ENCODE results near the gene CMIP. TPM values are rescaled to one million over a fixed set of nuclear protein-coding genes. Genes with fewer than 3 reads are reported as not detected.

The CMIP gene
- total RNA-seq, 1 donor from 2014 or later: 59.8 TPM

DNA sequence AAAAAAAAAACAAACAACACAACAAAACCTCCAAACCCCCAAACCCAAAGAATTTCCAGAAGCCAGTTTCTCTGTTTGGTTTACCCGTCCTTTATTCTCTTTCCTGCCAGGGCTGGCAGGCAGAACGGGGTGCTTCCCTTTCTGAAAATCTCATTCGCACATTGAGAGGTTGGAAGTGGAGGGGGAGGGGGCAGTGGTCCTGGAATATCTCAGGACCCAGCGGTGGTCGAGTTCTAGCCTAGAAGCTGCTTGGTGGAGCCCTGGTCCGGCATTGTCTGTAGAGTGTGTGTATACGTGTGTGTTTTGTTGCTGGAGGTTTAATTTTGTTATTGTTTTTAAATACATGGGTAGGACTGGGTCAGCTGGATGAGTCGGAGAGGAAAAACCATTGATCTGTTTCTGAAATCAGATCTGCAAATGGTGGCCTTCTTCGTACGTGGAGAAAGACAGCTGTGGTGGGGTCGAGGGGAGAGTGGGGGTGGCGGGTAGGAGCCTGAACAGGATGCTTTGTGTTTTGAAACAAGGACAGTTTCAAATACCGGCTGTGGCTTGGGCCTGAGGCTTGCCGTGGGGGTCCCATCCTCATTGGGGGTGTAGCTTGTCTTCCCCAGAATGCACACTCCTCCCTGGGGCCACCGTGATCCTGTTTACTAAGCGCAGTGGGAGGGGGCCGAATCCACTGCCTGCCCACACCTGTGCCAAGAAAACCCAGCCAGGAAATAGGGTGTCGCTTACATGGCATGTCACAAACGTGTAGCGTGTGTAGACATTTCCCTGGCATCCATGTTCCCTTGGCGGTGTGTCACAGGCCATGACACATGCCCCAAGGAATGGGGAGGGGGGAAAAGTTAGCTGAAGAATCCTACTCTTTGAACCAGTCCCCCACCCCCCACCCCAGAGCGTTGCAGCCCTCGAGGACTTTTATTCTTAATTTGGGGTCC lies 1.6 kb downstream of the CMIP start:
- intact Hi-C loops (cut with micrococcal nuclease): loop anchor here (1.0 to 2.0 kb wide), 5 partner anchors 24 to 369 kb away; partner anchors contain the start of genes C16orf46 and GAN

DNA sequence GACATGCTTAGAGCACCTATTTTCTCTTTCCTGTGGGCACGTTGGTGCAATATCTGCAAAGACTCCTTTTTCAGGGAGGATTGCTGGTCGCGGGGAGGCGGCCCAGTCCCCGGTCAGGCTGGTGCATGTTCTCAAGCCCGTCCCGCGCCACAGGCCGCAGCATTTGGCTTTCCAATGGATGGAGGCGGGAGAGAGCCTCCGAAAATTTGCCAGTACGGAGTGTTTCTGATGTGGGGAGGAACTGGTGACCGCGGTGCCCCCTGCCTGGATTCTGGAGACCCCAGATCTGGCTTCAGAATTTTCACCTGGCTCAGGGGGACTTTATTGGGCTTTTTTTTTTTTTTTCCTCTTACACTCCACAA lies 2.3 kb downstream of the CMIP start:
- intact Hi-C loops (cut with micrococcal nuclease): loop anchor here (1.0 to 2.0 kb wide), 4 partner anchors 23 to 170 kb away; partner anchors contain the start of gene GAN

DNA sequence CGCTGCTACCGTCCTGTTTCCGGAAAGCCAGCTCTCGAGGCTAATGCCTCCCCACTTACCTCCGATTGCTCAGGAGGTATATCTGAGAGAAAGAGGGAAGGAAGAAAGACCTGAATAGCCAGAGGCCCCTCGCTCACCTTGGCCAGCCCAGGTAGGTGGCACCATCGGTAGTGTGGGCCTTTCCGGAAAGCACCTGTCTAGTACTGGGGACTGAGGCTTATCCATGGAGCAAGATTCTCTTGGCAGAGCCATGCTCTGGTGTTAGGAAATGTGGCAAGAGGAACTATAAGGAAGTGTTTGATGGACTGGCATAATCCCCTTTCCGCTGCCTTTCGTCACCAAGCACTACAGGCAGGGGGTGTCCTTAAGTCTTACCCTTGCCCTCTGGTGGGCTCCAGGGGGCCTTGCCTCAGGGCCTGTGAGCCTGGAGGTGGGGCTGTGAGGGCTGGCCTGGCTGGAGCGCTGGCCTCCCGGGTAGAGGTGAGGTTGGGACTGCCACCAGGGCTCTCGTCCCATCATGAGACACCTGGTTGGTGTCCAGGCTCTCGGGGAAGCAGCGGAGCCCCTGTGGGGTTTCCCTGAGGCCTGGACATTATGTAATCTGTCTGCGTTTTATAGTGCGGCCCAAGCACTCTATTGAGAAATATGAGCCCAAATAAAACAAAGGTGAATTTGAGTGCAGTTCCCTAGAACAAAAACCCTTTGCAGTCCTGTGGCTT lies 2.9 kb downstream of the CMIP start:
- intact Hi-C loops (cut with micrococcal nuclease): loop anchor here (2.0 kb wide), 2 partner anchors 133 to 169 kb away; partner anchors contain the start of gene GAN

DNA sequence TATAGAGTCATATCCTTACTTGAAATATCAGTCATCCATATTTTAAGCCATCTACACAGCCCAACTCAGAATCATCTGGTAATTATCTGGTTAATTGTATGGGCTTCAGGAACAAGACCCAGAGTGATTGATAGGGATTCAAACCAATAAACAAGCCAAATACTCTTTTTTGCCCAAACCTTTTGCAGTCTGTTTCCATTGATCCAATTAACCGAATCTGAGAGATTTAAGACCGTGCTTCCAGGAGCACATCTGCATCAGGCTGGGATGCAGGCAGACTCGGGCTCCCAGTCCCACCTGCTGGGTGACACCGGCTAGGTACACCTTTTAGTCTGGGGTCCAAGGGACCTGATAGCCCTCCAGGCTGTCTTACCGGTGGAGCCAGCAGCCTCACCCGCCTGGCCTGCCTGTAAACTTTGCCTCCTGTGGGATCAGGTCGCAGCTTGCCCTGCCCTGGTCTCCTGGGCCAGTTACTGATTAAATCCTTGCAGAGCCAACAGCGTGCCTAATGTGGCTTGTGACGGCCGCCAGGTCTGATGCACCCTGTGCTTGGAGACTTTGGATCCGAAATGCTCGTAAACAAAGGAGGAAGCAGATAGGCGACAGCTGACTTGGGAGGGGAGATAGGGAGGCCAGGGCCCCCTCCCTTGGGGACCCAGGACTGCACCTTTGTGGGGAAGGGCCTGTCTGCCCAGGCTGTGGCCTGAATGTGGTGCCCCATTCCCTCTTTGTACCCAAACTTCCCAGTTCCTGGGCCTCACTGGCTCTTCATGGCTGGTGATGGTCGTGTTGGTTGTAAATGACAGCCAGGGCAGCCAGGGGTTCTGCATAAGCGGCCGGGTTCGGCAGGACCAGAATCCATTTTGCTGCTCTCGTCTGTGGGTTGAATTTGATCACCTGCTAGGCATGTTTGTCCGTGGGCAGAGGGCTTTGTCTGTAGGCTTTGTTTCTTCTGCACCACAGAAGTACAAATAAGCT lies 3.8 kb downstream of the CMIP start:
- intact Hi-C loops (cut with micrococcal nuclease): no loop called here

DNA sequence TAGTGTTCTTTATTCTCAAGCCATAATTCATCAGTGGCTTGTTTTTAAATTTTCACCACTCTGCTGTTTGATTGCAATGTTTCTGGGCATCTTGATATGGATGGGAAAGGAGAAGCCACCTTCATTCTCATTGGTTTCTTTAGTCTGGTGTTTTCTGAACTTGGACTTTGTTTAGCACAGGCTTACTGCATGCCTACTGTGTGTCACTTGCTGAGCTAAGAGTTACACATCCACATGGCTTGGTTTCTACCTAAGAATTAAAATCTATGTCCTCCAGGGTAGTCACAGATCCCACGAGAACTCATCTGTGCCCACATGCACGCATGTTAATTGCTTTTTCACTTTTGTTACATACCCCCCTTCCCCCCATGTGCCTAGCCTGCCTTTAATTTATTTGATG lies 4.6 kb downstream of the CMIP start:
- intact Hi-C loops (cut with micrococcal nuclease): no loop called here

DNA sequence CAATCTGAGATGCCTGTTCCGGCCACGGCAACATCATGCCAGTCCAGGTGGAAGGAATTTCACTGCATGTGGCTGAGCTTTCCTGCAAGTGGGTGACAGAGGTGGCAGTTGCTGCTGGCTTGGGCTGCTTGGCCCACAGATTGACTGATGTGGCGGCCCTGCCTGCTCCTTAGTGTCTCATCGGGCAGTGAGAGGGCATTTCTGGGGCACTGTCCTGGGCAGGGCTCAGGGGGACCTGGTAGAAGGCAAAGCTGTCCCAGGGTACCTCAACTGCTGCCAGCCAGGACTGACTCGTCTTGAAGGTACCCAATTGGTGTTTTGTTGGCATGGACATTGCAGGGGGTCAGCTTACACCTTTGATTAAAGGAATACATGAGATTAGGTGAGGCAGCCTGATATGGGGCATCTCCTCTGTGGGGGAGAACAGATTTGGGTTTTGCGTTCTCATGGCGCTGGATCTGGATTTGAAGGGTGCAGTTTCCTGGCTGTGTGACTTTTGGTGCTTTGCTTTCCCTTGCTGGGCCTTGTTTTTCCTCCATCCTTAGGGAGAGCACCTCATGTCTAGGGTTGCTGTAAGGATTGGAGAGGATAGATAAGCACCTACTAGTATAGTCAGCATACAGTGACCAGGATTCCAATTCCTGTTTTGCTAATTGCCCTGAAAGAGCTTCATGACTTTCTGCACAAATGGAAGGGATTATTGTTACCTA lies 5.4 kb downstream of the CMIP start:
- intact Hi-C loops (cut with micrococcal nuclease): no loop called here

DNA sequence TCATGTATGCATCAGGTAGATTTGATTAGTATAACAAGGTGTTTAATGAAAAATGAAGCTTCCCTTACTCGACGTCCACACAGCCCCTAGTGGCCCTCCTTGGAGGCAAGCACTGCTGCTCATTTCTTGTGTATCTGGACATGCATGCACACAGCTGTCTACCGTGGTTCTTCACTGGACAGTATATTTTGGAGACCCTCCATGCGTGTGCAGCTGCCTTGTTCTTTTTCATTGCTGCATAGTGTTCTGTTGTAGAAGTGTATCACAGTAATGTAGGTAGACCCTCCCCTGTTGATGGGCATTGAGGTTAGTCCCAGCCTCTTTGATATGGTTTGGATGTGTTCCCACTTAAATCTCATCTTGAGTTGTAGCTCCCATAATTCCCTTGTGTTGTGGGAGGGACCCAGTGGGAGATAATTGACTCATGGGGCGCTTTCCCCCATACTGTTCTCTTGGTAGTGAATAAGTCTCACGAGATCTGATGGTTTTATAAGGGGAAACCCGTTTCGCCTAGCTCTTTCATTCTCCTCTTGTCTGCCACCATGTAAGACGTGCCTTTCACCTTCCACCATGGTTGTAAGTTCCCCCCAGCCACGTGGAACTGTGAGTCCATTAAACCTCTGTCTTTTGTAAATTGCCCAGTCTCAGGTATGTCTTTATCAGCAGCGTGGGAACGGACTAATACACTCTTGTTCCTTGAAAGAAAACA lies 6.3 kb downstream of the CMIP start:
- intact Hi-C loops (cut with micrococcal nuclease): no loop called here

DNA sequence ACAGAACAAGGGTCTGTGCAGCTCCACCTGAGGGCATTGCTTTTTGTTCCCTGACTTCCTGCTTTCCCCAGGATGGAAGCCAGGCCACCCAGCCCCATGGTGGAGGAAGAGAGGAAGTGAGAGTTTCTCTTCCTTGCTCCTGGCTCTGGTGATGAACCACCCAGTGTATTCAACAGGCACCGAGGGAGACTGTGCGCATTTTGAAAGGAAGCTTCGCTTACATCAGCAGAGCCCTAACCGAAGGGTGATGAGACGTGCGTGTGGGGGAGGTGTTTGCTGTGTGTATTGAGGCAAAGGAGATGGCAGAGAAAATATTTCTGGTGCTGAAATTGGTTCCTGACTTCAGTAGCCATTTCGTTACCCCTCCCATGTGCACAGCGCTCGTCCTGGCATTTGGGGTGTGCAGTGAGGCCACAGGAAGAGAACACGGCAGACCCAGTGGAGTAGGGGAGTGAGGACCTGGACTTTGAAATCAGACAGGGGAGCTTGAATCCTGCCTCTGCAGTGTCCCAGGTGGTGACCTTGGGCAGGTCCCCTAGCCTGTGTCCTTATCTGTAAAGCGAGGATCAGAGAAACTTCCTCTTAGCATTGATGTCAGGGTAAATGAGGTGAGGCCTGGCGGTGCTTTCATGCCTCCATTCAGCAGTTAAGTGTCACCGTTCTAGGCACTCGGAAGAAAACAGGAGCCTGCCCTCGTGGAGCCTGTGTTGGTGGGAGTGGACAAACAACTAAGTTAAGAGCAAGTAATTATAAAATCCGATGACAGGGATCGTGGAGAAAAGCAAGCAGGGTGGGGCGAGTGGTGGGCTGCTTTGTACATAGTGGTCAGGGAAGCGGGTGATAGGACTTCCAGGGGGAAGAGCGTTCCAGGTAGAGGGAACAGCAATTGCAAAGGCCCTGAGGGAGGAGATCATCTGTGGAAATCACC lies 7.4 kb downstream of the CMIP start:
- intact Hi-C loops (cut with micrococcal nuclease): loop anchor here (1.0 kb wide), 1 partner anchor 18 kb away; no protein-coding TSS in a partner anchor

DNA sequence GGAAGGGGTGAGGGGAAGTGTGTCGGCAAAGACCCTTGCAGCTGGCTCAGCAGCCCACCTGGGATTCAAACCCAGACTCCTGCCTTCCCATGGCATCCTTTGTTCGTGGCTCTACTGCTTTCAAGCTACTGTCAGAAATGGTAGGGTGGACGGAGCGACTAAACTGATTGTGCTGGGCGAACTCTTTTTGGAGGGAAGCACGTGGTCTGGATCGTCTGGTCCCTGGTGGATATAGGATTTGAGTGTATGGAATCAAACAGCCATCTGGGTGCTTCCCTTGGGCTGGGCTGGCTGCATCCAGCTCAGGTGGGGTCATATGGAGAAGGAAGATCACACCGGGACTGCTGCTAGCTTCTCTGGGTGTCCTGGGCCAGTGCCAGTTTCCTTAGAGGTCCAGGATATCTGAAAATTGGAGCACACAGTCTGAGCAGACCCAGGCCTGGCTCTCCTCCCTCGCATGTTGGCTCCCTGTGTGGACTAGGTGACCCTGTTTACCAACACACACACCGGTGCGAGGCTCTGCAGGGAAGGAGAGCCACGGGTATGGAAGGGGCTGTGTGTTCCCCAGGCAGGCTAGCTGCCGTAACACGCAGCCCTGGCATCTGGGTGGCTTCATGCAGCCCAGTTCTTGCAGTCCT lies 8.6 kb downstream of the CMIP start:
- intact Hi-C loops (cut with micrococcal nuclease): no loop called here

DNA sequence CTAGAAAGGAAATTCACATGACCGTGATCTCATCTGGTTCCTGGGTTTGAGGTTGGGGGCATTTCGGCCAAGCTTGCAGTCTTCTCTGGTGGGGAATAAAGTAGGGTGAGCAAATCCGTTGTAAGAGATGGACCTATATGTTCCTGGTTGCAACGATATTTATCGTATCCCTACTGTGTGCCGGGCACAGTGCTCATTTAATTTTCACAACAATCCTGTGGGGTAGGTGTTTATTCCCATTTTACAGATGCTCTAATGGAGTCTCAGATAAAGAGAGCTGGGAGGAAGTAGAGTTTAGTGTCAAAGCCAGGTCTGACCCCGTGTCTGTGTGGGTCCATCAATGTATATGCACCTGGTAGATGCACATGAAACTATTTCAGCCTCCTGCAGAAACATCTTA lies 9.4 kb downstream of the CMIP start:
- intact Hi-C loops (cut with micrococcal nuclease): no loop called here

DNA sequence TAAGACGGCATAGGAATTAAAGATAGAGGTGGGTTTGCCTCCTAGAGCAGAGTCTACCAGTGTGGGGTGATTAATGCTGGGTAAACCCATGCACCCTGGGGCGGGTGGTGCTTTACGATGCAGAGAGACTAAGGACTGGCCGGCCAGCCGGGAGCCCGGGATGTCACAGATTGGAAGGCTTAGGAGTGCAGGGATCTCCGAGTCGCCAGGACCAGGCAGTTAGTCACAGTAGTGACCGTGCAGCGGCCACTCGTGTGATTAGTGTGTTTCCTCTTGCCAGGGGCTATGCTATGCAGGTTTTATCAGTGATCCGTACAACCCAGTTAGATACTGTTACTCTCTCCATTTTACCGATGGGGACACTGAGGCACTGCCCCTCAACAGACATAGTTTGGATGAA lies 10.4 kb downstream of the CMIP start:
- intact Hi-C loops (cut with micrococcal nuclease): no loop called here

DNA sequence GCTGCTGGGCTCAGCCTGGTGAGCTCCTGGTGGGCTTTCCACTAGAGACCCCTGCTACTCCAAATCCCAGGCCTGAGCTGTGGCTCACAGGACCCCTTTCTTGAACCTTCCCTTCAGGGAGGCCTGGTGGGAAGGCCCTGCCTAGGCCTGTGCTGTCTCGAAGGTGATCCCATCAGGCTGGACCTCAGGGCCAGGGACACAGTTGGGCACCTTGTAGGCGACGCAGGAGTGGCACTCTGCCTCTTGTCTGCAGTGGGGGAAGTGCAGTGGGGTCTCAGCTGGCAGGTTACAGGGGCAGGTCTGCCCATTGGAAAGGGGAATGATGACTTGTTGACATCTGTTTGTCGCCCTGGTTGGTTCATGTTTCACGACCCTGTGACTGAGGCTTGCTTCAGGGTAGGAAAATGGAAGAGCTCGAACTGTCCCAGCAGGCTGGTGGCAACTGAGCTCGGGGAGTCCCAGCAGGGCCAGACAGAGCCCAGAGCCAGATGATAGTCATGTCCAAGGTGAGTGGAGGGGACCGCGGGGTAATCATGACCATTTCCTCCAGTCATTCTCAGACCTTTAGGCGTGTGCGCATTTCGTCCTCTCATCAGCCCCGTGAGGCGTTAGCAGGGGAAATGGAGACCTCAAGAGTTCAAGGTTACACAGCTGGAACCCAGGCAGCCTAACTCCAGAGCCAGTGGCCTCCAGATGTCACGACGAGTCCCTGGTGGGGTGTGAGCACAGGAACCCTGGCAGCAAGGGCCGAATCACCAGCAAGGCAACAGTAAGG lies 11.3 kb downstream of the CMIP start:
- intact Hi-C loops (cut with micrococcal nuclease): no loop called here

DNA sequence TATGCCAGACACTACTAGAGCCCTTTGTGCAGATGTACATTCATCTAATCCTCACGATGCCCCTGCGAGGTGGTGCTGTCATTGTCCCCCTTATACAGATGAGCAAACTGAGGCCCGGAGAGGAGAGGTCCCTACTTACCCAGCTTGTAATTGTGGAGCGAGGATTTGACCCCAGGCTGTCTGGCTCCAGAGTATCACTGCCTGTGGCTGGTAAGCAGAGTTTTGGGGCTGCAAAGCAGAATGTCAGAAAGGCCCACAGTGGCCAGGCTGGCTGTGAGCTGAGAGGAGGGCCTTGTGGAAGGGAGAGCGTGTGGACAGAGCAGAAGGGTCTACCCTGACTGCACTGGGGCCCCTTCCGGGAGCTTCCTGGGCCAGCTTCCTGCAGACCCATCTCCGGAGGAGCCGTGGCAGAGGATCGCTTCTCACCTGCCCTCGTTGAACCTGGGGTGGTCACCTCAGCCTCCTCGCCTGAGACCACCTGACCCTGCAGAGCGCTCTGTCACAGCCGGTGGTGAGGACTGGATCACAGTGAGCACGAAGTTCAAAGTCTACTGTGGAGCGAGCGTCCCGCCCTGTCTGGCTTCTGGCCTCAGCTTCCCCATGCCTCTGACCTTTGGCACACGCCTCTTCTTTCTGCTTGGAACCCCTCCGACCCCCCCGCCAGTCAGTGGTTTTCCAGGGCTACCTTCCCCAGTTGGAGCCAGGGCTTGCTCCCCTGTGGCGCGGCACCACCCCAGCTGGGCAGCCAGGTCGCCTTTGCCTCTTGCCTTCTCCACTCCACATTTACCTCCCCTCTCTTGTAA lies 12.1 kb downstream of the CMIP start:
- intact Hi-C loops (cut with micrococcal nuclease): no loop called here

DNA sequence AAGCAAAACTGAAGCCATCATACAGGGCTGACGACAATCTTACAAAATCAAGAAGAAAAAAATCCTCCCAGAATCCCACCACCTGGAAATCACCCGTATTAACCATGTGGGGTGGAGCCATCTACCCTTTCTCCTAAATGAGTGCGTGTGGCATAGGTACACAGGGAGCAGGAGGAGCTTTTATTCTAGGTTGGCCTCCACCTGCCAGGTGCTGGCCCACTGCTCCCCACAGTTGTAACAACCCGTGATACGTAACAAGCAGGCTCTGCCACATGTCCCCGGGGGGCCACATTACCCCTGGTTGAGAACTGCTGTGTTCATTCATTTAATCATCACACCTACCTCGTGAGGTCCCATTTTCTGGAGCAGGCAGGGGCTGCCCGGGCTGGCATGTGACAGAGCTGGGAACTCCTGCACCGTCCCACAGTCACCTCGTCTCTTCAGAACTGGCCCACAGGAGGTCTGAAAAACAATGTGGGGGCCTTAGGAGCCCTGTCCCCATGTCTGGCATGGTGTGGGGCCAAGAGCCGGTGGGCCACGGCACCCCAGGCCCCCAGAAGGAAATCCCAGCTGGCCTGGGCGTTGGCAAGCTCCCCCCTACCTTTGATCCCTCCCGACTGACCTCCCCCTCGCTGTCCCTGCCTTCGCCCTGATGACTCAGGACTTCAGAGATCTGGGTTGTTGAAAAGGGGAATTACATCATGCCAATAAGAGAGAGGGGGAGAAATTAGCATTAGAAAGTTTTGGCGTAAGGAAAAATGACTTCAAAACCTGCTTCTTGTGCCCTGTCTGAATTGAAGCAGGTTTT lies 12.9 kb downstream of the CMIP start:
- intact Hi-C loops (cut with micrococcal nuclease): no loop called here

DNA sequence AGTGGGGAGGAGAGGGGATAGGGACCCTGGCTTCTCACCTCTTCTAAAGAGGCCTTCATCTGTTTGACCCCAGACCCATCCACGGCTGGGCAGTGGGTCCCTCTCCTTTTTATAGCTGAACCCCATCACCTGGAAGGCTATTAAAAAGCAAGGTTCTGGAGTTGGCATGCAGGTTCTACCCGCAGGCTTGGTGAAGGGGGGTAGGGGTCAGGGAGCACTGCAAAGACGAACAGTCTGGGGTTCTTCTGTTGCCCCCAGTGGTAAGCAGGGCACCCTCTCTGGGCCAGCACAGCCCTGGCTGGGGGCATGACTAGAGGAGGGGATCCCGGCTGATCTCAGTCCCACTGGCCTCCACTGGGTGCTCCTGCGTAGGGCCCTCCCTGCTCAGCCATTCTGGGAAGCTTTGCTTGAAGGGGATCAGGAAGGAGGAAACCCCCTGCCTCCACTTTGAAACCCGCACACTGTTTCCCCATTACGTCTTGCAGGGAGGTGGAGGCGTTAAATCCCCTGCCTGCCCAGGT lies 13.6 kb downstream of the CMIP start:
- intact Hi-C loops (cut with micrococcal nuclease): no loop called here
